GM19240 (cell line): ENCODE measurements around the gene CCDC40.

ENCODE experiments used
- DNase-seq: peaks from one replicate; pipeline ENCODE4 v3.0.0; 2011; ENCODE audit warnings: low spot score; ENCODE audit not compliant: insufficient read length

CCDC40 gene

GRCh38 chr17:80000136-80000535 is 36.3 kb upstream of the CCDC40 start:
- no peak for DNase-seq

DNA sequence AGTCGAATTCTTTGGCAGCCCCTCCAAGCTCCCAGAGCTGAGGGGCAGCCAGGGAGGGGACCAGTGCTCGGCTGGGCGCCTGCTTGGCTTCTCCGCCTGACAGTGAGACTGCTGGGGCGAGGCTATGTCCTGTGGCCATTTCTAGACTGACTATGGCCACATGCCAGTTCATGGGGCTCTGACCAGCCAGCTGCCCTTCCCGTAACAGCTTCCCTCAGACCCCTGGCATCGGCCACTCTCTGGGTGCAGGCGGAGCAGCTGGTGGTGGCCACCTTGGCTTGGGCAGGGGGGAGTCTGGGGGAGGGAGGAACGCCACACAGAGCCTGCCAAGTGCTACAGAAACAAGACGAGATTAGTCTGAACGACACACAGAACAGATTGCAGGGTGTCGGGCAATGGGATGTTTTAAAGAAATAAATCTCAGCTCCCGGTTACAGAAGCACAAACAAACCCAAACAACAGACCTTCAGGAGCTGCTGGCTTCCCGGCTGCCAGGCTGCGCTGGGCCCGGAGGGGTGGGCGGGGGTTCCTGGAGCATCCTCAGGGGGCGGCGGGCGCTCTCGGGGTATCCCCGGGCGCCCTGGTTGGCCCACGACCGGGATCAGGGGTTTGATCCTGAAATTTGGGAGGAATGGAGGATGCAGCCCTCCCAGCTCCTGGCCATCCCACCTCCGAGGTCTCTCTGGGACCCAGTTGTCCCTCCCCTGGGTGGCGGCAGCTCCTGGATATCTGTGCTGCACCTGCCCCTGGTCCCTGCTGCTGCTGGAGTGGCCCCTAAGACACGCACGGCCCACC is 35.3 kb upstream of the CCDC40 start:
- DNase-seq: no peak

GRCh38 chr17:80002070-80002641 is 34.3 kb upstream of the CCDC40 start:
- DNase-seq: no peak

DNA sequence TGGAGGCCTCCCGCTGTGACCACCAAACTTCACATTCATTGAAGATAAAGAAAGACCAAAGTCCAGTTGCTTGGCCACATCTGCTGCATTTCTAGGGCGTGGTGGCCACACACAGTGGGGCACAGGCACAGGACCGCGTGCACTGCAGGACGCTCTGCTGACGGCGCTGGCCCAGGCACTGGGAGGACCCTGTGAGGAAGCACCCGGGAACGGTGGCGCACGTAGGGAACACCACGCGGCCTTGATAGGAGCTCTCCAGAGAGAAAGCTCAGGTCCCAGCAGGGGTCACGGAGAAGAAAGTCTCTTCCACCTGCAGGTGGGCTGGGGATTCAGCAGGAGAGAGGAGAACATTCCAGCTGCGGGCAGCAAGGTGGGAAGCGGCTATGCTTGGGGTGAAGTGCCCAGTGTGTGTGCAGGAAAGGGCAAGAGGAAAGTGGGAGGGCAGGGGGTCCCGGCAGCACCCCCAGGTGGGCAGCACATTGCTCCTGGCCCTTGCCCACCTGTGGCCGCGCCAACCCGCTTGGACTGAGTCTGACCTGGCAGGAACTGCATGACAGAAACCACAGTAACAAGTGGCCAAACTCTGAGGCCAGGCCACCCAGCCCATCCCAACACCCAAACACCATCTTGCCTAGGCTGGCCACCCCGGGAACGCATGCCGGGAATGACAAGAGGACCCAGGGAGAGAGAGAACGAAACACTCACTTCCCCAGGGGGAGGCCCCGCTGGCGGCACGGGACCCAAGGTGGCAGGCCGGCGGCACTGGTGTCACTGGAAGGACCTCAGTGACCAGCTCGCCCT is 33.6 kb upstream of the CCDC40 start:
- DNase-seq: no peak

GRCh38 chr17:80003969-80004368 is 32.5 kb upstream of the CCDC40 start:
- no peak for DNase-seq

DNA sequence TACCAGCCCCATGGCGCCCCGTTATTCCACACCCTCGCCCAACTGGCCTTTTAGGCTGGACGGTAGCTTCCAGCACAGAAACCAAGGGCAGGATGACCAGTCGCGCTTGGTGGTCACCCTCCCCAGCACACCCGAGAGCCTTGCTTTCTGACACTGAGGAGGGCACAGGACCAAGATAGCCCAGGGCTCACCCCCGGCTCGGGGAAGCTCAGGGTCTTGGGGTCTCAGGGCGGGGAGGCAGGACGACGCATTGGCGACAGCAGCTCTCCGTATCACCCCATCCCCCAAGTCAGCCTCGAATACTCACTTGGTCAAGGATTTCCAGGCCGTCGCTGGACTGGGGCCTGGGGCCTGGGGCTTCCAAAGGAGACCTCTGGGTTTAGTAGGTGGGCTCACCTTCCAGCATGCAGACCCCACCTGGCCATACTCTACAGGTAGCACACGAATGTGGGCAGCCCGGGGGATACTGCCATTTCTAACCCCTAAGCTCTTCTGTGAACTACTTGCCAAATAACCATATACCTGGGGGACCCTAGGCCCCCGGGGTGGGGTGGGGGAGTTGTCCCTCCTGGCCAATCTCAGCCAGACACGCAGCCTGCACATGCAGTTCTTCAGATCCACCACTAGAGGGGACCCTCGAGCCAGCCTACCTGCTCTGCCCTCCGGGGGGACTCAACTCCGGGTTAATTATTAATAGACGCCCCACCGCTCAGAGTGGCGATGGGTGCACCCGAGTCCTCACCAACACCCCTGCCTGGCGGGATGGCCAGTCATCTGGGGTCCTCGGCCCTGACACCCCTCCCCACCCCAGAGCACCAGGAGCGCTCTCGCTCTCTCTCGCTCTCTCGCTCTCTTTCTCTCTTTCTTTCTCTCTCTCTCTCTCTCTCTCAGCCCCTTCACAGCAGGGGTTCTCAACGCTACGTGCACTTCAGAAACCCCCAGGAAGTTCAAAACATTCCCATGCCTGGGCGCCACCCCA is 30.8 kb upstream of the CCDC40 start:
- DNase-seq: peak; percentile 94

- DNase-seq: no peak
Measured at GRCh38 chr17:80006339-80006720, 30.1 kb upstream of the CCDC40 start.

GRCh38 chr17:80006811-80007752 is 29.4 kb upstream of the CCDC40 start:
- no peak for DNase-seq

GRCh38 chr17:80007939-80008338 is 28.5 kb upstream of the CCDC40 start:
- DNase-seq: no peak

GRCh38 chr17:80008383-80008840 is 28.0 kb upstream of the CCDC40 start:
- peak; percentile 74 for DNase-seq

DNA sequence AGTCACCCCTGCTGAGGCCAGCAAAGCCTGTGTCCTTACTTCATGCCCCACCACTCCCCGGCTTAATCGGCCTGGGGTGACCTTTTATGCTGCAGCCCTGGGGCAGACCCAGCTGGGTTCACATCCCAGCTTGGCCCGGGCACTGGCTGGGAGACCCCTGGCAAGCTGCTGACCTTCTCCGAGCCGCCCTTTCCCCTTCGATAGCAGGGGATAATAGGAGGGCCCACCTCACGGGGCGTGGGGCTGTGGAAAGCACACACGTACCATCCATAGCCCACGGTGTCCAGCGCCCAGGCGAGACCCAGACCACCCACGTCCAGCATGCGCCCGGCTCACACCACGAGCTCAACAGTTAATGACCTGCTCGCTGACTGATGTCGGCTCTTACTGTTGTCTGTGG is 27.6 kb upstream of the CCDC40 start:
- DNase-seq: no peak

DNA sequence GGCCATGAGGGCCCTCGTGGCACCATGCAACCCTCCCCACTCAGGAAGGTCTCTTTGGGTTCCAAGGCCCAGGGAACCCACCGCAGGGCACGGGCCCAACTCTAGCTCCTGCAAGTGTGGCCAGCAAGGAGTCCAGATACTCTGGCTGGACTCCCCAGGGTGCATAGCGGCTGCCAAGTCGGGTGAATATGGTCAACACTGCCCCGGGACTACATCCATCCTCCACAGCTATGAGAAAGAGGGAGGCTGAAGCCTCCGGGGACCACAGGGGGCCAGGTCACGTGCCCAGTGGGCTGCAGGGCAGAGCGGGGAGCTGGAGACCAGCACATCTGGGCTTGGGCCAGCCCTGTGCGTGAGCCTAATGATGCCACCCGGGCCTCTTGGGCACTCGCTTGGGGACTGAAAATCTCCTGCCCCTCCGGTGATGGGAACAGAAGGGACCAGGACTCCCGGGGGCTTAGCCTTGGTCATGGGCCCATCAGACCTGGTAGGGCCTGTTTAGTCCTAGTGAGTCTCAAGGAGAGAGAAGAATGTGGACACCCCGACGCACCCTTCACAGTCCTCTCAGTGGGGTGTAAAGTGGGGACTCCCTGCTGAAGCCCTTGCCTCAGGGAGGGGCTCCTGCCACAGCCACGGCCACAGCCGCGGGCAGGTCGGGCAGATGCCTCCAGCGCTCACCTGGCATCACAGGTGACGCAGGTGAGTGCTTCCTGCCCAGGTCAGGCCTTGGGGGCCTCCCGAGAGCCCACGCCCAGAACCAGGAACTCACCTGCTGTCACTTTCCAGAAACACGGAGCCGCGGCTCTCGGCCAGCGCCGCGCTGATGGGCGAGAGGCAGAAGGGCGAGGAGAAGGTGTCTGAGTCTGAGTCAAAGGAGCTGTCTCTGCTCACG is 26.8 kb upstream of the CCDC40 start:
- DNase-seq: no peak

DNA sequence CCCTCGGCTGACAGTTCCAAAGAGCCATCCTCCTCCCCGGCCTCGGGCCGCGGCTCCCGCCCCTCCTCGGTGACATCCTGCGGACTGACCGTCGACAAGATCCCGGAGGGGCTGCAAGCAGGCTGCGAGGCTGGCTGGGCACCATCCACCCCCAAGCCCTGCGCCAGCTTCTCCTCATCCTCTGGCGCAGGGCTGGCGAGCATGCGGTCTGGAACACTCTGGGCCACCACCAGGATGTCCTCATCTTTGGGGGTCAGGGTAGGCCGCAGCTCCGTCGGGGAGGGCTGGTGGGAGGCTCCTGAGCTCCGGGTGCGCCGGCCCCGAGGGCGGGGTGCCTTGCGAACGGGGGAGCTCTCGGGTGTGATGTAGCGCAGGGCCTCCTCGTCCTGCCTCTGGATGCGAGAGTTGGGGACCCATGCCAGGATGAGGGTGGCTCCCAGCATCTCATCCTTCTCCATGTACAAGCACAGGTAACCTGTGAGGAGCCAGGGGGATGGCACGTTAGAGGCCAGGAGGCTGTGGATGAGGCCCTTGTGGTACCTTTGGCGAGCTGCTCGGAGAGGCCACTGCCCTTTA is 26.1 kb upstream of the CCDC40 start:
- no peak for DNase-seq

DNA sequence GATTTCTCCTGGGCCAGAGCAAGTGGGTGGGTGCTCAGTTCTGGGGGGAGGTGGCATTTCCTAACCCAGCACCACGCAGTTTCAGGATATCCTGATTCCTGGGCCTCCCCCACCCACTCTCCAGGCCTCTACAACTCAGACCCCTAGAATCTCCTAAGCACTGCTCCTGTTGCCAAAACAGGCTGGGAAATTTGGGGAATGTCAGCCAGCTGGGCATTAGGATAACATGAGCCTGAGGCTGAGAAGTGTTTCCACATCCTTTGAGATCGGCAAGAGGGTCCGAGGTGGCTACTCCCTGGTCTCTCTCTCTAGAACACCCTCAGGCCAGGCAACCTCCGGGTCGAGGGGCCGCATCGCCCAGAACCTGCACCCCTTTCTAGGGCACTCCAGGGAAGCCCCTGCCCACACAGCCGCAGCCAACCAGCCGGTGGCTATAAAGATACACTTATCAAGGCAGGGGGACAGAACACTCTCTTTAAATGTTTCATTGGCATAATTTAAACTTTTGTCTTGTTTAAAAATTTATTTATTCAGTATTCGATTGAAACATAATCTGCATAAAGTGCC is 24.4 kb upstream of the CCDC40 start:
- DNase-seq: no peak

DNA sequence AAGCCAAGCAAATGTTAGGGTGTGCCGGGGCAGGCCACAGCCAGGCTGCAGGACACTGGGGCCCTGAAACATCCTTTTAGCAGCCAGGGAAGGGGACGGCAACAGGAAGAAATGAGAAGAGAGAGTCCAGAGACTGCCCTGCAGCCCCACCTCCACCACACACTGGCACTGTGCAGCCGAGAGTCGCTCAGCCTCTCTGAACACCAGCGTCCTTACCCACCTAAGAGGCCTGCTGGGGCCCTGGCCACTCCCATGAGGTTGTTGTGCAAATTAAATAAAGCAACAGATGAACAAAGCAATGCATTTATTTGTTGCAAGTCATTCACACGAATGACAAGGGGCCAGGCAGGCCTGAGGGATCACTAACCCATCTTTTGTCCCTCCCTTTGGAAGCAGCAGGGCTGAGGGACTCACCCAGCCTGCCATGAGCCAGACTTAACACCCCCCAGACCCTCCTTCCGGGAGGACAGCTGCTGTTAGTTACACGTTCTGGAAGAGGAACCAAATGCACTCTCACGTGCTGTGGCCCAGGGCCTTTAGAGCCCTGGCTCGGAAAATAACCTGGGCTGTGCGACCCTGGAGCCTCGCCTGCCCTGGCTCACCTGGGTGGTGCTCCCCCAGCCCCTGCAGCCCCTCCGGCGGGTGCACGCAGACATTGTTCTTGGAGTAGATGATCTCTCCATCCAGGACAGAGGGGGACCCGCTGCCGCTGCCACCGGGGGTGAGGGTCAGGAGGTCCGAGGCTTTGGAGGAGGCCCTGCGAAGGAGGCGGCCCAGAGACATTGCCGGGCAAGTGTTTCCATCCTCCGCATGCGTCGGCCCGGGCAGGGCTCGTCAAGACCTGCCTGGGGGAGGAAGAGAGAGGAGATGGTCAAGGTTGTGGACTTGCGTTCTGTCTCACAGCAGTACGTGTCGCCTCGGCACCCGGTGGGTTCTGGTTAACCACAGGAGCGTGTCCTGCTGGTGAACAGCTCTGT is 23.4 kb upstream of the CCDC40 start:
- no peak for DNase-seq

DNA sequence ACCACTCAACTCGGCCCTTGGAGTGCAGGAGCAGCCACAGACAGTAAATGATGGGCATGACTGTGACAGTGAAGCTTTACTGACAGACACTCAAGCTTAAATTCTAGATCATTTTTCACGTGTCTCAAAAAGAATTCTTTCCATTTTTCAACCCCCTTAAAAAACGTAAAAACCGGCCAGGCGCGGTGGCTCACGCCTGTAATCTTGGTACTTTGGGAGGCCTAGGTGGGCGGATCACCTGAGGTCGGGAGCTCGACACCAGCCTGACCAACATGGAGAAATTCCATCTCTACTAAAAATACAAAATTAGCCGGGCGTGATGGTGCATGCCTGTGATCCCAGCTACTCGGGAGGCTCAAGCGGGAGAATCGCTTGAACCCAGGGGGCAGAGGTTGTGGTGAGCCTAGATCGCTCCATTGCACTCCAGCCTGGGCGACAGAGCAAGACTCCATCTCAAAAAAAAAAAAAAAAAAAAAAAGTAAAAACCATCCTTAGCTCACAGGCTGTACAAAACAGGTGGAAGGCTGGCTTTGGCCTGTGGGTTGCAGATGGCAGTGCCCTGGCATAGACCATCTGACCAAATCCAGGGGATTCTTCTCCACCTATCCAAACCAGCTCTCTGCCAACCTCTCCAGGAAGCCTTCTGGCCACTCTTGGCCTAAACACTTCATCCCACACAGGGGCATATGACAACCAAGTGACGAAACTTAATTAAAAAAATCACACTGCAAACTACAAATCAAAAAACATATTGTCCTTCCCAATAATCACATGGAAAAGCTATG is 19.0 kb upstream of the CCDC40 start:
- DNase-seq: no peak
